ENCODE data around the gene IGSF21. TPM values are rescaled to one million over a fixed set of nuclear protein-coding genes. Genes with fewer than 3 reads are reported as not detected.

Gene IGSF21
- total RNA-seq, 1 experiment from 2014 or later, result 5.2 TPM

- no peak overlapping the region for H2BK120ac ChIP-seq (ENCODE audit: low read depth, low read length, poor library complexity, severe bottlenecking)
- H2BK20ac ChIP-seq (ENCODE audit: low read depth, low read length, poor library complexity, severe bottlenecking), result no peak overlapping the region
- no peak overlapping the region for H3K23ac ChIP-seq (ENCODE audit: insufficient read length, low read depth, low read length)
- H4K8ac ChIP-seq (replicated peaks; ENCODE audit: insufficient read length, low read depth, low read length), result no peak overlapping the region
- no peaks in the 10 kb centered on the region for H3K79me1 ChIP-seq (ENCODE audit: insufficient read depth, low read depth, low read length, poor library complexity, severe bottlenecking)
- no peak overlapping the region for H2AFZ ChIP-seq (ENCODE audit: low read length)
- Mint-ChIP-seq H3K36me3 (ENCODE audit: insufficient read depth in 1 of 3, low read depth in 3 of 3) (peaks cover 25 to 34% (median 29%) of the 10 kb centered on the region in 3 experiments), H3K4me1 (peaks cover 56 to 82% of the 10 kb centered on the region in 2 experiments), H3K4me3 (no peak overlapping the region), H3K27me3 (ENCODE audit: low read depth) (no peaks in the 10 kb centered on the region; the same call in 1 of the 2 replicates), H3K9me3 (peaks cover 27 to 30% of the 10 kb centered on the region in 2 experiments), H3K27ac (peak overlapping the region; percentile 12 to 98 (median 93); a peak in 4 of 7 replicates)
- H3K56ac ChIP-seq (ENCODE audit: insufficient read length, low read depth, low read length), result no peak overlapping the region
- H3K23me2 ChIP-seq (ENCODE audit: insufficient read length, low read depth, low read length, poor library complexity, severe bottlenecking), result no peaks in the 10 kb centered on the region
- no CpG with 5 or more reads among the region's 8 CpGs for WGBS (ENCODE audit: extremely low coverage, insufficient read length, low lambda C conversion rate)
- H3K4me1 ChIP-seq (ENCODE audit: insufficient read depth, low read length), result peaks cover 16% of the 10 kb centered on the region; the same call in 1 of the 2 replicates
- H3K4ac ChIP-seq (ENCODE audit: low read depth, low read length), result no peak overlapping the region
- no peak overlapping the region for H3K4me2 ChIP-seq (ENCODE audit: insufficient read depth, insufficient read length, low read length)
- H3K27me3 ChIP-seq (ENCODE audit: insufficient read depth, low read length), result no peaks in the 10 kb centered on the region
- no peak overlapping the region for H3K14ac ChIP-seq (ENCODE audit: insufficient read depth, low read length)
- H4K20me1 ChIP-seq (ENCODE audit: control insufficient read depth, insufficient read depth, insufficient read length), result no peaks in the 10 kb centered on the region
- no peak overlapping the region for H2BK15ac ChIP-seq (ENCODE audit: low read depth, low read length)
- TF ChIP-seq CTCF (conservative IDR thresholded peaks at IDR 0.05), result no peak
- H2BK12ac ChIP-seq (ENCODE audit: insufficient read length, low read depth, low read length), result no peak overlapping the region
- H3T11ph ChIP-seq (ENCODE audit: low read length), result no peak overlapping the region
- H3K18ac ChIP-seq (ENCODE audit: insufficient read length, low read depth, low read length), result no peak overlapping the region
- no peak overlapping the region for H2AK5ac ChIP-seq (ENCODE audit: insufficient read length, low read length)
- H3K27ac ChIP-seq (ENCODE audit: insufficient read length, low read depth, low read length), result no peak overlapping the region
- no peak overlapping the region for H4K91ac ChIP-seq (ENCODE audit: insufficient read length, low read depth, low read length)
- H3K79me2 ChIP-seq (ENCODE audit: insufficient read depth, low read length), result no peaks in the 10 kb centered on the region
- DNase-seq, result no peak
- no peak overlapping the region for H4K5ac ChIP-seq (ENCODE audit: insufficient read length, low read depth, low read length)
- no peak overlapping the region for H2BK5ac ChIP-seq (ENCODE audit: insufficient read length, low read length)
- peaks cover 7% of the 10 kb centered on the region for H3K9me3 ChIP-seq (ENCODE audit: control insufficient read depth, low read depth, low read length)
- no peak overlapping the region for H3K9ac ChIP-seq (ENCODE audit: extremely low read depth, insufficient read length, low read length)
Observed at GRCh38 chr1:18409609-18410237, 302.1 kb downstream of the IGSF21 start.

Data from H9 (cell line).